ENCODE measurements around the gene PRR5L.
"Not testable (repeated sequence)": the region's sequence is repeated elsewhere in the genome, so short reads cannot be mapped to it uniquely, and the experiment has no call there.

- TF ChIP-seq YY1 (IDR thresholded peaks at IDR 0.05; ENCODE audit: insufficient read depth, insufficient read length); ZNF274 (IDR thresholded peaks at IDR 0.05; ENCODE audit: low read depth, low read length); SUZ12 (IDR thresholded peaks at IDR 0.05; ENCODE audit: extremely low read depth, insufficient read depth, insufficient read length): not testable (repeated sequence)
Measured at GRCh38 chr11:36511062-36511461, 215.0 kb downstream of the PRR5L start.

All from NT2/D1 (cell line).